HEK293 (cell line): ENCODE measurements around the gene EFCAB12.

Experiments
- PRDM10 ChIP-seq: fragments of 450-650 bp; formaldehyde crosslinking; IDR thresholded peaks from 2 replicates; pipeline ENCODE4 v1.5.1; 2016; ENCODE audit warnings: missing biosample characterization, missing genetic modification characterization

The EFCAB12 gene

GRCh38 chr3:129352045-129352444, 76.4 kb downstream of the EFCAB12 start (continued):
- no peak for TF ChIP-seq PRDM10
